Gastrocnemius medialis (tissue), 4 donors: Measurements from ENCODE around the gene ALDH8A1.

Source experiments
- CTCF ChIP-seq, 5 experiments: fragments of 450-650 bp in 3 of 5; fragments of 200-600 bp in 2 of 5; sonication (generic) in 2 of 5; IDR thresholded peaks in 4 of 5; conservative IDR thresholded peaks in 1 of 5; 1 replicate in 4 of 5; 2 replicates in 1 of 5; pipeline ENCODE4 v1.5.1; 2016 to 2019; ENCODE audit warnings: antibody characterized with exemption in 5 of 5, mild to moderate bottlenecking in 3 of 5, moderate library complexity in 3 of 5
- POLR2A ChIP-seq, 2 donors: fragments of 450-650 bp; IDR thresholded peaks; one replicate each; pipeline ENCODE4 v1.6.1; 2017; ENCODE audit warnings: antibody characterized with exemption in 2 of 2, mild to moderate bottlenecking in 2 of 2, moderate library complexity in 2 of 2

GRCh38 chr6:134938896-134939295, 11.0 kb downstream of the ALDH8A1 start:
- no peak for TF ChIP-seq POLR2A (IDR thresholded peaks at IDR 0.05)
- no peak for TF ChIP-seq CTCF (IDR thresholded peaks at IDR 0.05 in 4 of 5, conservative IDR thresholded peaks at IDR 0.05 in 1 of 5)
